GM21447 (cell line): ENCODE measurements around the gene AGAP3.

Experiments
- ATAC-seq: cut with Tn5 transposase; IDR thresholded peaks from one replicate; pipeline ENCODE4 v1.9.1; 2021; ENCODE audit not compliant: unreplicated experiment

The AGAP3 gene

DNA sequence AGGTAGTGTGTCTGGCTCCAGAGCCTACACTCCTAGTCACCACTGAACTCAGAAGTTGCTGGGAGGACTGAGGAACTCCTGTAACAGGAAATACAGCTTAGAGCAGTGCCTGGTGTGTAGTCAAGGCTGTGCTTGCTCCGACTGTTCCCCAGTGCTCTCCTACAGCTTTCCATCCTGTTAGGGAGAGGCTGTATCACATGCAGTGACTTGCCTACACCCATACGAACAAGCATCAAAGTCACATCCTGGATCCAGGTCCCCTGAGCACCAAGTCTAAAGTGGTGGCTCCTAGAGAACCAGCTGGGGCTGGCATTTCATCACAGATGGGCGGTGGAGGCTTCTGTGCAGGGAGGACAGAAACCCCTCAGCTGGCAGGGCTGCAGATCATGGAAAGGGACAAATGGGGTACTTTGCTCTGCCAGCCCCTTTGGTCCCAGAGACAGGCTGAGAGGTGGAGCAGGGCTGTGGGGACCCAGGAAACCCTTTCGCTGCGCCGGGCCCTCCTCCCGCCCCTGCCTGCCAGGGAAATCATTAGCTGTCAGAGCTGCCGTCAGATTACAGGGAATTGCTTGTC is 93.1 kb downstream of the AGAP3 start:
- no peak for ATAC-seq

DNA sequence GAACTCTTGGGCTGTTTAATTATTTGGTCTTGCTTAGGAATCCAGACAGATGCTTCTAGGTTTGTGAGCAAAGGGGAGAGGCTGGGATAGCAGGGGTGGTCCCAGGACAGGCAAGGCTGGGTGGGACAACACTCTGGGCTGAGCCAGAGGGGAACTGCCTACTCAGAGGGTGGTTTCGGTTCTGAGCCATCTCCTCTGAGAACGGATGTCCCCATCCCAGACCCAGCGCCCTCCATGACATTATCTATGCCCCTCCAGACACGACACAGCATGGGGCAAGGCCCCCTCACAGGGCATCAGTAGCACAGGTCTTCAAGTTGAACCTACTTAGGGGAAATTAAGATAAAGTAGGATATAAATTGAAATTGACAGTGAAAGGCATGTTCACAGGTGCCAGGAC is 93.7 kb downstream of the AGAP3 start:
- ATAC-seq: no peak

DNA sequence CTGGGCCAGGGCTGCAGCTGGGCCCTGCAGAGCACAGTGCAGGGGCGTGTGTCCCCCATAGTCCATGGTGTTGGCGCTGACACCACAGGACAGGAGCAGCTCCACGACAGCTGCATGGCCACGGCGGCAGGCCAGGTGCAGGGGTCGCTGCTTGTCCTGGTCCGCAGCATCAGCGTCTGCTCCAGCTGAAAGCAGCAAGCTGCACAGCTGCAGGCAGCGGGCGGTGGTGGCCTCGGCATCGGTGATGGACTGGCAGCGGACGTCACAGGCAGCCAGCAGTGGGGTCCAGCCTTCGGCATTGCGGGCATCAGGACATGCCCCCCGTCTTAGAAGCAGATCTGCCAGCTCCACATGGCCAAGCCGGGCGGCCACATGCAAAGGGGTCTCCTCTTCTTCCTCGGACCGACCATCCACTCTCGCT is 94.7 kb downstream of the AGAP3 start:
- no peak for ATAC-seq

DNA sequence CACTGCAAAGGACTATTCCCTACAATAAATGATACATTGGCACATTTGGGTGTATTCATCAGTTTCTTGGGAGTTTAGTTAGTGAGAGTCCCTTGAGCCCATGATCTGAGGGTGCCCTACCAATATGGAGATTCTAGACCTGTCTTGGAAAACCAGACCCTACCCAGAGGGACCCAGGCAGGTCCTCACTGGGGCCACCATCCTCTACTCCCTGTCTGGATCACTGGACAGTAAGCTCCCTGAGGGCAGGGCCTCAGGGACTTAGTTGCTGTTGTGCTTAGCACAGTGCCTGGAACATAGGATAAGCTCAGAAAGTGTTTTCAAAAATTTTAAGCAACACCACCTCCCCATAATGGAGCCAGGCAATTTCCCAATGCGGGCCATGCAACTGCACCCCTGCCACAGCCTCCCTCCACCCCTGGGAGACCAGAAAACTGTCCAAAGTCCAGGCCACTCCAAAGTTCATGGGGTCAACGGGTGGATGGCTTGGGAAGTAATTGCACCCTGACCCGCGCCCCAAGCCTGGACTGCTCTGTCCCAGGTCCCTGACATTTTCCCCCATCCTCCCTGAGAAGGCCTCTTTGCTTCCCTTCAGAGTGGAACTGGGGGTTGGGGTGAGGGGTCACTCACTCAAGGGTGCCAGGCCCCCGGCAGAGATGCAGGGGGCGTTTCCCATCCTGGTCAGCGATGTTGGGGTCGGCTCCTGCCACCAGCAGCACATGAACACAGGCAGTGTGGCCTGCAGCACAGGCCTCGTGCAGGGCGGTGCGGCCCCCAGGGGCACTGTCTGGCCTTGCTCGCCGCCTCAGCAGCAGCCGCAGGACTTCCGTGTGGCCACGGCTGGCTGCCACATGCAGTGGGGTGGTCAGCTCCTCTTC is 99.7 kb downstream of the AGAP3 start:
- ATAC-seq: no peak

DNA sequence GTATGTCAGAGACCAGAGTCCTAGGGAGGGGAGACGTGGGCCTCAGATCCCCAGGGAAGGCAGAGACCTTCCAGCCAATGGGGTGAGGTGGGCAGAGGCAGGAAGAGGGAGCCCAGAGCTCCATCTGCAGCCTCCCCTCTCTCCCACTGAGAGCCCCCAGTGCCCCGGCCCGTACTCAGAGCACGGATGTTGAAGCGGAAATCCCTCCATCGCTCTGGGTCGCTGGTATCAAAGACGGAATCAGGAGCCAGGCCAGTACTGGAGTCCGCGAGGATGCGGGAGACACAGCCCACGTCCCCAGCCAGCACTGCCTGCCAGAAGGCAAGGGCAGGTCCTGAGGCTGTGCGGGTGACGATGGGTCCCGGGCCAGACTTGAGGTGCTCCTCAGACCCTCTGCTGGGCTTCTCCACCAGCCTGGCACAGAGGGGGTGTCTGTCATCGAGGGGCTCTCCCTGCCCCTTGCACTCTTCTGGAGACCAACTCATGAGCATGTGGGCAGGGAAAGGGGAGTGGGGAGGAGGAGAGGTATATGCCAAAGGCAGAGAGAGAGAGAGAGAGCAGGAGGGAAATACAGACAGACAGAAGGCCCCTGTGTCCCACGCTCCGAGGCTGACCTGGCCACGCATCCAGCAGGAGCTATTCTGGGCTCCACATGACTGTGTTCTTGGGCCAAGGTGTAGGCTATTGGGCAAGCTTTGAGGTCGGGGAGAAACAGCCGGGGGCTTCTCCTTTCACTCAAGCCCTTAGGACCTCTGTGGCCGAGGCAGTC is 100.5 kb downstream of the AGAP3 start, which contains the start of gene ASB10:
ASB10 (minus strand) TSS at position 611 of the 769 bp plus-strand sequence; CDS start at position 491, 120 bp downstream.
- no peak for ATAC-seq

DNA sequence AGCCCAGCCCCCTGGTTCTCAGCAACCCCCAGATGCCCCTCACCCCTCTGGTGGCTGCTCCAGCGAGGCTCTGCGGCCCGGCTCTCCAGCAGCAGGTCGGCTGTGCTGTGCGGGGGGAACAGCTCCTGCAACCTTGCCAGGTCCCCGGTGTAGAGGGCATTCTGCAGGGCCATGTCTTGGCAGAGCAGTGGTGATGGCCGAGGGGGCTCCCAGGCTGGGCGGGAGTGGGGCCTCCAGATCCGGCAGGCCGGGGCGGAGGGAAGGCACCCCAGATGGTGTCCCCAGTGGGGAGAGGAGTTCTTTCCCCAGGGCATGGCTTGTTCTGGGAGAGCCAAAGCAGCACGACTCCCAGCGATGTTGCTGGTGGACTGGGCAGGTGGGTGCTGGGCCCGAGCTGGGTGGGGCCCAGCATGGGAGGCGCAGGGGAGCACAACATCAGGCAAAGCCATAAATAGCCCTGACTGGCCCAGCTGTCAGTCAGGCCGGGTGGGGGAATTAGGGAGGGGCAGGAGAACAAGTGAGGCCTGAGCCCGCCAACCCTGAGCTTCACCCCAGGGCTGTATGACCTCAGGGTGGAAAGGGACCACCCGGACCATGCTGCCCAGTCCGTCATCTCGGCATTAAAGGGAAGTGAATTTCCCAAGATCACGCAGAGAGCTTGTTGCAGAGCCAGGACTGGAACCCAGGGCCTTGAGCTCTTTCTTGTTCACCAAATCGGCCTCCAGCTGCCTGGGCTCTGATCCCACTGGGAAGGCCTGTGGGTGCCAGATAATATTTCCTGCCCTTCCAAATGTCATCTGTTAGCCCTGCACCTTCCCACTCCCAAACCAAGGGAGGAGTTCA is 101.4 kb downstream of the AGAP3 start:
- no peak for ATAC-seq

DNA sequence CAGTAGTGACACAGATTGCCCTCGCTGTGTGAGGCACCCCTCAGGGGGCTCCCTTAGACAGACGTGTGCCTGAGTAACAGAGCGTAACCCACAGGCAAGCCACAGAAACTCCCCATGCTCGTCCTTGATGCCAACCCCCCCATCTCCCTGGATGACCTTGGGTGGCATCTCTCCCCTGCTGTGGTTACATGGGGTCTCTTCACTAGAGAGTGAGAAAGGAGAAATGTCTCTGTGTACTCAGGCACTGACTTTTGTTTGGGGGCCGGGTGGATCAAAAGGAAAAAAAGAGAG is 101.9 kb downstream of the AGAP3 start:
- ATAC-seq: no peak

DNA sequence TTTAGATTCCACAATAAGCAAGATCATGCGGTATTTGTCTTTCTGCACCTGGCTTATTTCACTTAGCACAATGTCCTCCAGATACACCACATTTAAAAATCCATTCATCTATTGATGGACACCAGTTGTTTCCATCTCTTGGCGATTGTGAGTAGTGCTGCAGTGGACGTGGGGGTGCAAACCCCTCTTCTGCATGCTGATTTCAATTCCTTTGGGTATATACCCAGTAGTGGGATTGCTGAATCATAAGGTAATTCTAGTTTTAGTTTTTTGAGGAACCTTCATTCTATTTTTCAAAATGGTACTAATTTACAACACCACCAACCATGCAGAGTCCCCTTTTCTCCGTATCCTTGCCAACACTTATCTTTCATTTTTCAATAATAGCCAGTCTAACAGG is 102.8 kb downstream of the AGAP3 start:
- no peak for ATAC-seq

DNA sequence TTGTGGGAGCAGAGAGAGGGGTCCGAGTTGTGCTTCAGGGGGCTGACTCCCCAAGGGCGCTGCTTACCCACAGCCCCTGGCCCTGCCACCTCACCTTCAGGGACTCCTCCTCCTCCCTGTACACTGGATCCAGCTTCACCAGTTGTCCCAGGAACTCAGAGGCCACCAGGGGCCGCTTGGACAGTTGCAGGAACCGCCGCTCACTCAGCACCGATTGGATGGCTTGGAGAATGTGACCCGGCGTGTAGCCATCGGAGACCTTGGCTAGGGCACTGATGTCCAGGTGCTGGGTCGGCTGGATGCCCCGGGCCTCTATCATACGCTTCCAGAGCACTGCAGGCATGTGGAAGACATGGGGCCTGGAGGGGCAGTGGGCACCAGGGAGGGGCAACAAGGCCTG is 105.3 kb downstream of the AGAP3 start:
- ATAC-seq: no peak

DNA sequence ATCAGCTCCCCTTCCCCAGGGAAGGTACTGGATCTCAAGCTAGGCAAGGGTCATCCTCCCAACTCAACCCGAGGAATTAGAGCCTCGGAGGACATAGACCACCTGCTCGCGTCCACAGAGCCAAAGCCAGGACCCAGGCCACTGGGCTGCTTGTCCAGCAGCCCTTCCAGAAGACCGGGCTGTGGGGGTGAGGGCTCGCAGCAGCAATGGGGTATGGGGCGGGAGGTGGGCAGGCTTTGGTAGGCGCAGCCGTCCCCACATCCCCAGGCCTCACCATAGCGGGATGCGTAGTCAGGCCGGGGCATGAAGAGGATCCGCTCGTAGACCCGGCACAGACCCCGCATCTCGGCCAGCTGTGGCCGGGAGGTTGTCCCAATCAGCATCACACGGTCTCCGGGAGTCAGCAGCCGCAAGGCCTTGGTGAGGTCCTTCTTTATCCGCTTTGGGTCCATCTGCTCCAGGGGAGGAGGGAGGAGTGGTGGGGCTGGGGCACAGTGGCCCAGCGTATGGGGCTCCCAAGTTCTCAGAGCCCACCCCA is 105.8 kb downstream of the AGAP3 start:
- ATAC-seq: no peak

DNA sequence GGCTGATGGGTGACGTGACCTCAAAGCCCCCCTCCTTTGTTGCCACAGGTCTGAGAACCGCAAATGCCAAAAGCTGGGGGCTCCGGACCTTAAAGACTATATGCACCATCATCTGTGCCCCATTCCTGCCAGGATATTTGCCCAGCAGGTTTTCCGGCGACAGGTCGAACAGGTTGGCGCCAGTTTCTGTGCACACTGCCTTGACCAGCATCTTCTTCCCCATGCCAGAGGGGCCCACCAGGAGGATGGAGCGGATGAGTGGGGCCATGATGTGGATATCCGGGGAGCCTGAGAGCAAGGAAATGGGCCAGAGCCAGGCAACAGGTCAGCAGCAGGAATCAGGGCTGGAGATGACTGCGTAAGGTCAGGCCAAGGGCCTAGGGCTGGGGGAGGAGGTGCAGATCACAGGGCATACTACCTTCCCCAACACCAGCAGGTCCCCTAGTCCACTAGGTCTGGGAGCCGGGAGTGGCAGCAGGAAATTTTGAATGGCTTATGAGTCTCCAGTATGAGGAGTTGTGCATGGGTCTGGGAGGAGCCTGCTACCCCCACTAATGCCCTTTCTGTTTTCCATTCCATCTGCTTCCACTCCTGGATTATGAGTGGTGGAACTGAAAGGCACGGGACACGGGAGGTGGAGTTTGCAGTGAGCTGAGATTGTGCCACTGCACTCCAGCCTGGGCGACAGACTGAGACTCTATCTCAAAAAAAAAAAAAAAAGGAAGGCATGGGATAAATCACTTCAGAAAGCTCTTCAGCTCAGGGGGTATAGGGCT is 107.1 kb downstream of the AGAP3 start:
- no peak for ATAC-seq
